CD1c-positive myeloid dendritic cell (primary cell): ENCODE results near the gene WNT9A.

ENCODE experiments used
- DNase-seq: peaks from one replicate; pipeline ENCODE4 v3.0.0-alpha.2; 2016; ENCODE audit errors: extremely low spot score

The WNT9A gene

GRCh38 chr1:227897704-227898438, 49.9 kb downstream of the WNT9A start:
- DNase-seq: no peak

DNA sequence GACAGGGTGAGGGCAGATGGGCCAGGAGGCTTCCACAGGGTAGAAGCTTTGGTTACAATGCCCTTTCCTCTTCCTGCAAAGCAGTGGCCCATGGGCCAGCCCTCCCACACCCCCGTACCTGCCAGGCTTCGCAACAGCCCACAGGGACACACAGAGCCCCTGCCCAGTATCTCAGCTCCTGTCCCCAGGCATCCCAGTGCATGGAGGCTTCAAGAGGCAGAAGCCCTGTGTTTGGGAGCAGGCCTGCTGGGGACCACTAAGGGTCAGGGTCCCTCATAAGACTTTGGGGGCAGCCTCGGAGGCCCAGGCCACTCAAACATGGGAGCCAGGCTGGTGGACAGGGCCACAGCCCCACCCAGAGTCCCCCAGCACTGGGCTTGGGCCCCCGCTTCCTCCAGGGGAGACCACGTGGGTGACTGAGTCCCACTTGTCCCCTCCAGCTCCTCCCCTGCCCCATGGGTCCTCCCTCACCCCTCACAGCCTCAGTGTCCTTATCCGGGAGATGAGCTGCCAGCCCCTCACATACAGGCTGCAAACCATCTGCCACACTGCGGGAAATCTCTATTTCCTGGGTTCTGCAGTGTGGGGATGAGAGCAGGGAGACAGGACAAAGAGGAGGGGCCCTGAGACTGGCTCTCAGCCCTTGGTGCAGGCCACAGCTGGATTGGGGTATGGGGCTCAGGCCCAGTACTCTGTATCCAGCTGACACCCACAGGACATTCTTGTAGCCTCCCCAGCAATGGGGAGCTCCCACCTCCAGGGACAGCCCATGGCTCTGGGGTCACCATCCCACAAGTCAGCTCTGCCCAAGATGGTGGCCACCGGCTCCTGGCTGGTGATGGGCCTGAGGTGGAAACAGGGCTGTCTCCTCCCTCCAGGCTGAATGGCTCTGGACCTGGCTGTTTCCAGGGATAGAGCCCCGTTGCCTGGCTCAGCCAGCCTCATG, 50.7 kb downstream of the WNT9A start:
- no peak for DNase-seq

GRCh38 chr1:227895828-227896685, 51.7 kb downstream of the WNT9A start:
- no peak for DNase-seq

DNA sequence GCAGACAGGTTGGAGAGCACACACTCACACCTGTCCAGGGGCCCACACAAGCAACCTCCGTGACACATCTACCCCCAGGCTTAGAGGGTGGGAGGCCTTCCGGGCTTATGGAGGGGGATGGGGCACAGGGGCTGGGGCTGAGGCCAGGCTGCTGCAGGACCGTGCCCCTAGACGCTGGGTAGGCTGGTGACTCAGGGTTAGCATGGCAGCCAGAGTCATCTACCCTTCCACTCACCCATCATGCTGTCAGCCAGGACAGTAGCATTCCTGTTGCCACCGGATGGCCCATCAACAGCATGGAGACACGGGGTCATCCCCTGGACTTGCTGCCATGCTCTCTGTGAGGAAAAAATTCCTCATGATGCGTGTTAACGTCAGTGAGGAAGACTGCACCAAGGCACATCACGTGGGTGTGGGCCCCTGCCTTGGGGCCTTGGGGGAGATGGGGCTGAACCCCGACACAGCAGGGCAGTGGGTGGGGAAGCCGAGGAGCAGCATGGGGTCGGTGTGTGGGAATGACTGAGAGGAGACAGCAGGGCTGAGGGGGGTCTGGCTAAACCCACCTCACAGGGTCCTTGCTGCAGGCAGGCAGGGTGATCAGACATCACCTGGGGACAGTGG, 52.8 kb downstream of the WNT9A start:
- no peak for DNase-seq

DNA sequence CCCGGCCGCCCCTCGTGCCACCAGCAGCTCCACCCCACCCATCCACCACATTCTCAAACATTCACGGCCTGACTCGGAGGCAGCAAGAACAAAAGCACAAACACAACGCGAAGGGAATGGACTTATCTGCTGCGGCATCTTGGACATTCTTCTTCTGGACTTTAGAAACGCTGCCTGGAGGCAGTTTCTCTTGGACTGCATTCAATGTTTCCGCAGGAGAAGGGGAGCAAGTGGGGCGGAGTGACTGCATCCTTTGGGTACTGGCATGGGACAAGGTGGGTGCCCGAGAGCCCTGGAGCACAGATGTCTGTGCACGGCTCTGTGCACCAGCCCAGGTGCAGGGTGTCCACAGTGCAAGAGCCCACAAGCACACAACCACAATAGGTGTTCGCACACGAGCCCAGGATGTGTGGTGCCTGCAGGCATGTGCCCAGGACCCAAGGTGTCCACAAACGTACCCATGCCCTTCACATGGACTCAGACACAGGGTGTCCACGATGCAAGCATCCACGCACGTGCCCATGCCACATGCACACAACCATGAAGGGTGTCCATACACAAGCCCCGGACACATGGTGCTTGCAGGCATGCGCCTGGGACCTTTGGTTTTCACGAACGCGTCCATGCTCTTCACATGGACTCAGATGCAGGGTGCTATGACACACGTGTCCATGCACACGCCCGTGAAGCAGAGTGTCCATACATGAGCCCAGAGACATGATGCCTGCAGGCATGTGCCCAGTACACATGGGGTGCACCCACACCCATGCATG, 53.6 kb downstream of the WNT9A start:
- no peak for DNase-seq

DNA sequence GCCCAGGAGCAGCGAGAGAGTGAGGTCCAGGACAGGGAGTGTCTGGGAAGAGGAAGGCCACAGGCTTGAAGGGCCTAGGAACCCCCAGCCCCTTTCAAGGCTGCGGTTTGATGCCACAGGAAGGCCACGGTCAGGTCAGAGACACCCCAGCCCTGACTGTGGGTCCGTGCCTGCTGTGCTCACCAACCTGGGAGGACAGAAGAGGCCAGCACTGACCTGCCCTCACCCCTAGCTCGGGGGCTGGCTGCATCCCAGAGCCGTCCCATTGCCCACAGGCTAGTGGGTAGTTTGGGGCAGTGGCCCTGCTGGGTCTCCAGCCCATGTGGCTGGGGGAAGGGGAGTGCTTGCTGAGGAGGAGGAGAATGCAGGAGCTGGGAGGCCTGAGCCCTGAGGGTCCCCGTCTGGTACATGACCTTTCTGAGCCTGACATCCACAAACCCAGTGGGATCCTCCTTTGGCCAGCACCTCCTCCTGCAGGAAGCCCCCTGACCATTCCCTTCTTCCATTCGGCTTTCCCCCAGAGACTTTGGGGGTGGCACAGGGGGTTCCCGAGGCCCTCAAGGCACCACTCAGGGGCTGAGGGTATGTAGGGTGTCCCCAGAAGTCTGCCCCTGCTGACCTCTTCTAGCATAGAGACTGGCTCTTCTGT, 54.3 kb downstream of the WNT9A start:
- no peak for DNase-seq

- no peak for DNase-seq
These were observed 55.0 kb downstream of the WNT9A start for GRCh38 chr1:227892489-227893299.

DNA sequence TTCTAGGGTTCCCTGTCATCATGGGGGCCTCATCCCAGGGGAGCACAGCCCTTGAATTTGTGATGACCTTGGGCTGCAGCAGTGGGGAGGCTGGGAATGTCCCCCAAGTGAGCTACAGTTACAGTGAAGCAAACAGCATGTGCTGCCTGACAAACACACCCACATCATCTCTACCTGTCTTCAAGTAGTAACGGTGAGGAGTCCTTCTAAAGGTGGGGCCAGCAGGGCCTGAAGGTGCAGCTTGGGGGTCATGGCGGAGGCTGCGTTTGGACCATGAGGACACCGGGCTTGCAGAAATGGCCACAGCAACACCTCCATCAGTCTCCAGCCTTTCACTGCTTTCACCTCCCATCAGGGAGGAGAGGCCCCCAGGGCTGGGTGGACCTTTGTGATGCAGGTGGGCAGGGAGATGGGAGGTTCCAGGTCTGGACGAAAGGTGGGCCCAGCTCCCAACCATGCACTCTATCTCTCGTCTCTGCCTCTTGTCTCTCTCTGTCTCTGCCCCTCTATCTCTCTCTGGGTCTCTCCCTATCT, 55.7 kb downstream of the WNT9A start:
- no peak for DNase-seq

DNA sequence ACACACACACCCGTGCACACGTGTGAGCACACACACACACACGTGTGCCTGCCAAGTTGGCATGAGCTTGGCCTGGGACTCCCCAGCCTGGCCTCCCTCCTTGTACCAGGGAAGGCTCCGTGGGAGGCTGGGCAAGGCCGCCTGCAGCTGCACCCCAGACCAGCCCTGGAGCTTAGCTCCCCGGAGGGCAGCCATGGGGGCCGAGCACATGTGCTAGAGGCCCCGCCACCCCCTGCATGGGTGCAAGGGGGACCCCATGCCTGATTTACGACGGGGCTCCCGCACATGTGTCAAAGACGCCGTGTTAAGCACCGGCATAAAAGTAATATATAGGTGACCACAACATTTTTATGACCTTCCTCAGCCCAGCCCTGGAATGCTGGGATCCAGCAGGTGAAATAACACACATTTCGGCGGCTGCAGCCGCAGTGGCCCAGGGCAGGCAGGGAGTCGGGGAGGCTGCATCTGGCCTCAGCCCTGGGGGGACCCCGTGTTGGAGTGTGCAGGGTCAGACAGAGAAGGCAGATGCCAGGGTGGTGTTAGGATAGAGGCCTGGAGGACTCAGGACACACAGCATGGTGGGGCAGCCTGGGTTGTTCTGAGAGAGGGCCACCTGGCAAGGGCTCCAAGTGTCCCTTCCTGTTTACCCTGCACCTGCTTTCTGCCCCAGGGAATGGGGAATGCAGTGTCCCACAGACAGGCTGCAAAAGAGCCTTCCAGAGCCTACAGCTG, 56.3 kb downstream of the WNT9A start:
- DNase-seq: no peak

GRCh38 chr1:227890451-227891222, 57.1 kb downstream of the WNT9A start:
- DNase-seq: no peak

DNA sequence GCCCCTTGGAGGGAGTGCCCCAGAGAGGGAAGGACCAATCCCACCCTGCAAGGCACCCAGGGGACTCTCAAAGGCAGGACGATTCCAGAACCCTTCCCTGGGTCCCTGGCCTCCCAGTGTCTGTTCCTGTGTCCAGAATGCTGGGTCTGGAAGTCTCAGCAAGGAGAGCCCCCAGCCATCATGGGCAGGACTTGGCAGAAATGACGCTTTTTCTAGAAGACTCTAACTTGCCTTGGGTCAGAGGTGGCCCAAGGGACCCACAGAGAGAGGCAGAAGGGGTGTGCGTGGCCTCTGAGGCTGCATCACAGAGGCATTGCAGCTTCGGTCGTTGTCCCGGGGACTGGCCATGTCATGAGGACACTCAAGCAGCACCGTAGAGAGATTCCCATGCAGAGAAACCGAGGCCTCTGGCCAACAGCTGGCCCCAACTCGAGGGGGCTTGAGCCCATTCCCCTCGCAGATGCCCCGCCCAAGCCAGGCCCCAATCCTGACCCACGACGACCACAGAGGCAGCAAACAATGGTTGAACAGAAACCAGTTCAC, 57.8 kb downstream of the WNT9A start:
- no peak for DNase-seq

DNA sequence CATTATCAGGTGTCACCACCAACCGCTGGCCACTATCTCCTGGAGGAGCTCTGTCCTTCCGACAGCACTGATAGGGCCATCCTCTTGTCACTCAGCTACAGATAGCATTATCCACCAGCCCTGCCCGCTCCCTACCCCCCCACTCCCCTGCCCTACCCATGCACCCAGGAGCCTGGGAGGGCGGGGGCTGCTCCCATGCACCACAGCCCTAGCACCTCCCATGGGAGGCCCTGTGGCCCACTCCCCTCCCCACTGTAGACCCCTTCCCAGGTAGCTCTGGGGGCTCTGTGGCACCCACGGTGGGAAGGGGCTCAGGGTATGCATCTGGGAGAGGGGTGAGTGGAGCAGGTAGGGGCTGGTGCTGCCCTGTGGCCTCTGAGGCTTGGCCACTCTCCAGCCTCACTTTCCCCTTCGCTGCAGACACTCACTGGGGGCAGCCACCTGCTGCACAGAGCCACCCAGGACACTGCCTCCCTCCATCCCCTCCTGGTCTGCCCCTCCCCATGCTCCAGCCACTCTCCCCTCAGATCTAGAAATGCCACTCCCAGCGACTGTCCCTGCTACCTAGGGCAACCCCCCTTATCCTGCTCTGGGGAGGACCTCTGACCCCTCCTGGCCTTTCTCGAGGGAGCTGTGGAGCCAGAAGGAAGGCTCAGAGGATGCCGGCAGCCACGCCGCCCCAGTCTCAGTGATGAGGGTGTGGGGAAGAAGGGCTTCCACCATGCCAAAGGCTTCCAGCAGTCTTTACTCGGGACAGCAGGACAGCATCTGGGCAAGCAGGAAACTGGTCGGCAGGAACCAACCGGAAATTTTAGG, 58.5 kb downstream of the WNT9A start:
- DNase-seq: no peak

- no peak for DNase-seq
These were observed 59.2 kb downstream of the WNT9A start for GRCh38 chr1:227888404-227889046.

DNA sequence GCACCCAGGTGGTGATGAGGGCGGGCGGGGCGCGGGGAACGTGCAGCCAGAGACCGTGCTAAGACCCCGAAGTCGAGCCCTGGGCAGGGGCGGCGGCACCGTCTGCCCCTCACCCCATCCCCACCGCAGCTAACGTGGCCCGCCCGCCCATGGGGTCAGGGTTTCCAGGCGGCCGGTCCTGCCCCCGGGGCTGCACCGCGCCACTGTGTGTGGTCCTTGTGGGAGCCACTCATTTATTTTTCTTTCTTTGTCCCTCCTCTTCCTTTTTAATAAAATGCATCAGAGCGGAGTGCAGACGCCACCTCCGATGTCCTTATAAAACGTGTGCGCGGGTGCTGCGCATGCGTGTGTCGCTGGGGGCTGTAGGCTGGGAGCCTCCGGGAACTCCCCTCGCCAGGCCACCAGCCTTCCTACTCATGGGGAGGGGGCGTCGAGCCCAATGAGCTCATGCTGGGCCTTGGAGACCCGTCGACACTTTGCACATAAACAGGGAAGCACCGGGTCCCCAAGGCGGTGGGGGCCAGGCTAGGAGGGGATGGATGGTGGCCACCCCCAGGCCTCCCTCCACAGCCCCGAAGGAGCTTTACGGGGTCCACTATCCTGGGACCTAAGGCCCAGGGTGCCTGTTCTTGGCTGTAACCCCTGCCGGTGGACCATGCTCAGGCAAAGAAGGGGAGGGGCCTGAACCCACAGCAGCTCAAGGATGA, 59.9 kb downstream of the WNT9A start:
- peak; percentile 42 for DNase-seq

GRCh38 chr1:227886993-227887696, 60.6 kb downstream of the WNT9A start:
- DNase-seq: peak; percentile 3
